HT-29 (cell line): Measurements from ENCODE around the gene NSD1. TPM values are rescaled to one million over a fixed set of nuclear protein-coding genes. Genes with fewer than 3 reads are reported as not detected.
"Not testable (repeated sequence)": the region's sequence is repeated elsewhere in the genome, so short reads cannot be mapped to it uniquely, and the experiment has no call there.

ENCODE experiments used
- DNase-seq: peaks from one replicate; pipeline ENCODE4 v3.0.0-alpha.2; 2015; ENCODE audit warnings: low spot score
- total RNA-seq: library from RNA; depleted of rRNA; stranded (reverse); fragments of >200 nt; shearing (Covaris generic); gene quantifications from 2 replicates; pipeline ENCODE4 v1.2.3, GENCODE V29; 2014

The NSD1 gene
- total RNA-seq, 1 experiment from 2014 or later, result 29.4 TPM

DNA sequence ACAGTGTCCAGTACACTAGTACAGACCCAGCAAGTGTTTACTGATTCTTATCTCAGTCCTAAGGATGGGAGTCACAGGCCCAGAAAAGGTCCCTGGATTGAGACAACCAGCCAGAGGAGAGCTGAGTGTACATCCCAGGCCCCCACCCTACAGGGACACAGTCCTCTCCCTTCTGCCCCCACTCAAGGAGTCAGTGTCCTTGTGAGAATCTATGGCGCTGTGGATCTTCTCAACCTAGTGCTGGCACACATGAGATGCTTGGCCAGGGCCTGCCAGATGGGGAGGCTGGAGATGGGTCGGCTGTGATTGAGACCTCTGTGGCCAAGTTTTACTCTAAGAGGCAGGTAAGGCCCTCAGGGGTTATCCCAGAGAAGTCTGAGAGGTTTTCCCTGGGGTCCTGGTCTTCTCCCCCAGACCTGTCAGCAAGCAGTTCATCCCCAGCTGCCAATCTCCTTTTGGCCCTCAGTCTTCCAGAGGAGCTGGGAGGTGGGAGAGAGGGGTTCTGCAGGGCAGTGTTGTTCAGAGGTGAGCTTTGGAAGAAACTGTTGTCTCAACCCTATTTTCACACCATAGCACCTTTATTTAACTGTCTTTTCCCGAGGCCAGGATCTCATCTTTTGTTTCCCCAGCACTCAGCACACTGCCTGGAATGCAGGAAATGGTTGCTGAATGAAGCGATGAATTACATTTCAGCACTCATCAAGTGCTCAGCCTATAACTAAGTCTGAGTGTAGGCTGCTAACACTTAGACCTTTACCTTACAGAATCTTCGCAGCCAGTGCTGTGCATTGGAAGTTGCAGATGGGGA lies 3.2 kb upstream of the NSD1 start:
- no peak for DNase-seq

DNA sequence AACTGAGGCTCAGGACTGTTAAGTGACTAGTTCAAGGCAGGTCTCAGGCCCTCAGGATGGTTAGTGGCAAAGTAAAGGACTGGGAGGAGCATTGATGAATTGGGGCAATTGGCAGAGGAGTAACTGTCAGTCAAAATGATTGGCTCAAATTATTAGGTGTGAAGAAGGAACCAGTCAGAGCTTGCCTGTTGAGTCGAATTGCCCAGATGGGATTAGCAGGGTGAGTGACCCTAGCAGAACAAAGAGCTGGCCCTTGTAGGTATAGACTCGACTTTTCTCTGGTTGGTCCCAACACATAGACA lies 2.6 kb upstream of the NSD1 start:
- DNase-seq, result no peak

DNA sequence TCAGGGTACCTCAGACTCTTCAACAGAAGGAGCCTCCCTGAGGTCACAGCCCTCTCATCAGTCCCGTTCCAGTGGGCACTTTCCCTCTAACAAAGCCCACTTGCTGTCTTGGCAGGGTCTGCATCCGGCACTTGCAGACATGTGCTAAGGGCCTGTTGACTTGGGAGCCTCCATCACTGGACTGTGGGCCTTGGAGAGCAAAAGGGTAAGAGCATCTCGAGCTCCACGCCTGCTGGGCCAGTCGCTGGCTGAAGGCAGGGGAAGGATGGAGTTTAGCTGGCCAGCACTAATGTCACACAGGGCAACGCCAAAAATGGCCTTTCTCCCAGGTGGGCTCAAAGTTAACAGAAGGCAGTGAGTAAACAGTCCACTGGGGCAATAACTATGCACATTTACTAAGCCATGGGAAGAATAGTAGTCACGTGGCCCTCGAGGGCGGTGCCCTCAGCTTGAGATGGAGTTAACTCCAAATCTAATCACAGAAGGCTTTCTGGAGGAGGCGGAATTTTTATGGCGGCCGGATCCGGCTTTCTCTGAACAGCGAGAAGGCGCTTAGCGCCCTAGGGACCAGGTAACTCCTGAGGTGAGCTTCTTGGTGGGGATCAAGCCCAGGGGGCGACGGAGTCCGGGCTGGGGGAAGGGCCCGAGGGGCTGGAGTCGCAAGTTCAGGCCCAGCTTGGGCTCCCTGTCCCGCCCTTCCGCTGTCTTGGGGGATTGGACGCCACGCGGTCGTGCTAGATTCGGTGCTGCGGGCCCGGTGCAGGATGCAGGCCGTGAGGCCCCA lies 2.0 kb upstream of the NSD1 start:
- DNase-seq, result no peak

GRCh38 chr5:177132136-177133095 lies 1.2 kb upstream of the NSD1 start:
- no peak for DNase-seq

DNA sequence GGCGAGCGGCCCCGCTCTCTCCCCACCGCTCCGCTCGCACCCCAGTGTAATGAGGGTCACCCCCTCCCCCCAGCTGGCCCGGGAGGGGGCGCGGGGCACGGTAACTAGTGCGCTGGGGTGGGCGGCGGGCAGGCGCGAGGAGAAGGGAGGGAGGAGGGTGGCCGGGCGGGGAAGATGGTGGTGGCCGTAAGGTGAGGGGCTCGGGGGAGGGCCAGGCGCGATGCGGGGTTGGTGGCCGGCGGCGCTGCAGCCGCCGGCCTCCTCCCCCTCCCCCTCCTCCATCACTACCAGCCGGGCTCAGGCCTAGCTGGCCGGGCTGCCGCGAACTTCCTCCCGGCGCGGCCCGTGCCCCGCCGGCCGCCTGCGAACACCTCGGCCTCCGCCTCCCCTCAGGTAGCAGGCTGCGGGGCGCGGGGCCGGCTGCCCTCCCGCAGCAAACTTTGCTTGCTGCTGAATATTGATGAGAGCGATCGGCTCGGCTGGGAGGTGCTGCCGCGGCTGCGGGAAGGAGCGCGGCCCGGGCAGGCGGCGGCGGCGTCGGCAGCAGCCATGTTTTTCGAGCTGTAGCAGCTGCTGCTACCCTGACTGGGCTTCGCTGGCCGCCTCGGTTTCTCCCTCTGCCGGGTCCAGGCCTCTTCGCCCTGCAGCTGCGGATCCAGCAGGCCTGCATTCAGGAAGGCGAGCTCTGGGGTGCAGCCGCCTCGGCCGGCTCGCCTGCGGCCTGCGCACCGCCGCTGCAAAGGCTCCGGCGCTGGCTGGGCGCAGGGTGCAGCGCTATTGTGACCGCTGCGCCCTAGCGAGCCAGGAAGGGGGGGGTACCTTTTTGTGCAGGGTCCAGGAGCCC lies 502 bp downstream of the NSD1 start:
- peak; percentile 61 for DNase-seq

- DNase-seq, result peak; percentile 26
Observed at GRCh38 chr5:177134697-177135225, 1.2 kb downstream of the NSD1 start.

- no peak for DNase-seq
Observed at GRCh38 chr5:177140312-177140711, 6.7 kb downstream of the NSD1 start.

GRCh38 chr5:177141496-177141895 lies 7.9 kb downstream of the NSD1 start:
- DNase-seq, result no peak

DNA sequence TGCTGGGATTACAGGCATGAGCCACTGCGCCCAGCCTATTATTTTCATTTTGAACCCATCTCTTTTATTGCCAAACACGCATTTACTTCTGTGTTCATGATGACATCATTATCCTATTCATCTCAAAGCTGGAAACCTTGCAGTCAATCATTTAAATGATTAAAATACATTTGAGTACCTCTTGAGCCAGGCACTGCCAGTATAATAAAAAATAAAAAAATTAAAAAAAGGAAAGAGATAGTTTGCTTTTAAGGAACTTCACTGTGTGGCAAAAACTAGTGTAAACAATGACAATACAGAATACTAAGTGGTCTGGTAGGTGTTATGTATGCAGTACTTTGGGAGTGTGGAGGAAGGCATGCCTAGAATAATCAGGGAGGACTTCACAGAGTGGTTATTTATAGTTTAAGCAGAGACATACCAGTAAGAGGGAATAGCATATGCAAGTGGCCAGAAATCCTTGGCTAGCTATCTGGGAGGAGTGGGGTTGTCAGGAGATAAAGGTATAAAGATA lies 8.6 kb downstream of the NSD1 start:
- DNase-seq, result no peak

DNA sequence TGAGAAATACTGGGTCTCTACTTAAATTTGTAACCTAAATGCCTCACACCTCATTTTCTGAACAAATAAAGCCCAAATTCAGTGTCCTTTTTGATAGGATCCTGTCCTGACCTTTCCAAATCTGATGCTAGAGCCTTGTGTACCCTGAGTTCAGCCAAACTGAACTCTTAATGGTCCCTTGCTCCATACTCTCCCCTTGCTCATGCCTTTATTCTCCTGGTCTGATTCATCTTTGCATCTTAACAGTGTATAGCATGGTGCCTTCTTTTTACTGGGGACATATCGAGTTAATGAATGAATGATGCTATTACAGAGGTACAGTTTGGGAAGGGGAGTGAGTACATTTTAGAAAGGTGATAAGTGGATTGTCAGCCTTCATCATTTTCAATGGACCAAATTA lies 9.2 kb downstream of the NSD1 start:
- no peak for DNase-seq

DNA sequence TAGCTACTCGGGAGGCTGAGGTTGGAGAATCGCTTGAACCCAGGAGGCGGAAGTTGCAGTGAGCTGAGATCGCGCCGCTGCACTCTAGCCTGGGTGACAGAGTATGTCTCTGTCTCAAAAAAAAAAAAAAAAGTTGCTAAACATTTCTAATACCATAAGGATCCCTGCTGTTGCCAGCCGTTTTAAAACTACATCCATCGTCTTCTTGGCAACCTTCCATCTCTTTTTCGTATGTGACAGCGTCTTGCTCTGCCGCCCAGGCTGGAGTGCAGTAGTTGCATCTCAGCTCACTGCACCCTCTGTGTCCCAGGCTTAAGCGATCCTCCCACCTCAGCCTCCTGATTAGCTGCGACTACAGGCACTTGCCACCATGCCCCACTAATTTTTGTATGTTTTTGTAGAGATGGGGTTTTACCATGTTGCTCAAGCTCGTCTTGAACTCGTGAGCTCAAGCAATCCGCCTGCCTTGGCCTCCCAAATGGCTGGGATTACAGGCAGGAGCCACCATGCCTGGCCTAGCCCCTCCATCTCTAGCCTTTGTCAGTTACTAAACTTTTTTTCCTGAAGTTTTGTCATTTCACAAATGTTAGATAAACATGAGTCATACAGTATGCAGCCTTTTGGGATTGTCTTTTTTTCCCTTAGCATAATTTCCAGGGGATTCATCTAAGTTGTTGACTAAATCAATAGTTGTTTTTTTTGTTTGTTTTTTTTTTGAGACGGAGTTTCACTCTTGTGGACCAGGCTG lies 13.5 kb downstream of the NSD1 start:
- no peak for DNase-seq

- not testable (repeated sequence) for DNase-seq
Observed at GRCh38 chr5:177150061-177150460, 16.5 kb downstream of the NSD1 start.

DNA sequence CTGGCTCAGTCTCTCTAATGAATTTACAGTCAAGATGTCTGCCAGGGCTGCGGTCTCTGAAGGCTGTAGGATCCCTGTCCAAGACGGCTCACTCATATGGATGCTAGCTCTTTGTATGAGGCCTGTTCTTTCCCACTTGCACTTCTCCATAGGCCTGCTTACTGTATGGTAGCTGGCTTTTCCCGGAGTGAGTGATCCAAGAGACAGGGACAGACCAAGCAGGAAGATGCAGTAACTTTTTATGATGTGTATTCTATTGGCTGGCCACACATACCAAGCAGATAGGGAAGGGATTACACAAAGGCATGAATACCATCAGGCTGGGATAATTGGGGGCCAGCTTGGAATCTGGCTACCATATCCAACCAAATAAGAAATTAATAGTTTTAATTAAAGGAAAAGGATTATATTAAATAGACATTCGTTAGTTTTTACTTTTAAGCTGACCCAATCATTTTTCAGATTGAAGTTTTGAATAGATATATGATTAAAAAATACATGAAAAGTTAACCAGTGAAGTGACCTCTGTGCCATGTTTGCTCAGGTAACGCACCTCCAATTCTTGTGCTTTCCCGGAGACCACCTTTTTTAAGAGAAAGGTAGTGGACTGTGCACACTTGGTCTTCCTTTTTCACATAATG lies 20.6 kb downstream of the NSD1 start:
- no peak for DNase-seq

DNA sequence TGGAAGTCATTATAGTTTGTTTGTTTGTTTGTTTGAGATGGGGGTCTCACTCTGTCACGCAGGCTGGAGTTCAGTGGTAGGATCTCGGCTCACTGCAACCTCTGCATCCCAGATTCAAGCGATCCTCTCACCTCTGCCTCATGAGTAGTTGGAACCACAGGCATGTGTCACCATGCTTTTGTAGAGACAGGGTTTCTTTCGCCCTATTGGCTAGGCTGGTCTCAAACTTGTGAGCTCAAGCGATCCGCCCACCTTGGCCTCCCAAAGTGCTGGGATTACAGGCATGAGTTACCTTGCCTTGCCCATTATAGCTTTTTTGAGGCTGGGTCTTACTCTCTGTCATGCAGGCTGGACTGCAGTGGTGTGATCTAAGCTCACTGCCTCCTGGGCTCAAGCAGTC lies 28.8 kb downstream of the NSD1 start:
- no peak for DNase-seq

GRCh38 chr5:177163500-177163899 lies 29.9 kb downstream of the NSD1 start:
- DNase-seq, result no peak

GRCh38 chr5:177169271-177169670 lies 35.7 kb downstream of the NSD1 start:
- no peak for DNase-seq

- no peak for DNase-seq
Observed at GRCh38 chr5:177171961-177172360, 38.4 kb downstream of the NSD1 start.

- no peak for DNase-seq
Observed at GRCh38 chr5:177175336-177175735, 41.8 kb downstream of the NSD1 start.

GRCh38 chr5:177176175-177176711 lies 42.7 kb downstream of the NSD1 start:
- no peak for DNase-seq
